GM06990 (cell line): ENCODE data around the gene GMPR2.

ENCODE experiments used
- DNase-seq: peaks from one replicate; pipeline ENCODE4 v3.0.0-alpha.2; 2011; ENCODE audit not compliant: insufficient read length; ENCODE audit errors: extremely low read depth
- H3K27me3 ChIP-seq: replicated peaks from 2 replicates; pipeline ENCODE4 v1.6.0; 2011; ENCODE audit warnings: low read length; ENCODE audit not compliant: control insufficient read depth, insufficient read depth
- H3K36me3 ChIP-seq: 2 replicates; pipeline ENCODE4 v1.5.1; 2011; ENCODE audit warnings: low read length; ENCODE audit not compliant: control insufficient read depth, insufficient read depth
- H3K4me3 ChIP-seq: replicated peaks from 2 replicates; pipeline ENCODE4 v1.5.1; 2011; ENCODE audit warnings: low read depth, mild to moderate bottlenecking, control low read depth, low read length
- CTCF ChIP-seq: IDR thresholded peaks from 2 replicates; pipeline ENCODE4 v1.5.1; 2011; ENCODE audit warnings: low read length, control low read depth, mild to moderate bottlenecking, inconsistent platforms; ENCODE audit not compliant: insufficient read depth, poor library complexity, severe bottlenecking

Gene GMPR2

GRCh38 chr14:24190416-24190815 is 42.3 kb upstream of the GMPR2 start:
- no peak for DNase-seq

GRCh38 chr14:24192933-24193332 is 39.8 kb upstream of the GMPR2 start:
- Histone ChIP-seq H3K4me3 (no peak overlapping the region), H3K27me3 (no peaks in the 10 kb centered on the region), H3K36me3 (peaks cover 8% of the 10 kb centered on the region)
- TF ChIP-seq CTCF: no peak
- no peak for DNase-seq

More at GRCh38 chr14:24190416-24190815, 42.3 kb upstream of the GMPR2 start:
- peaks cover 24% of the 10 kb centered on the region for H3K36me3 ChIP-seq
- H3K27me3 ChIP-seq: no peaks in the 10 kb centered on the region
- H3K4me3 ChIP-seq: no peak overlapping the region
- TF ChIP-seq CTCF: no peak

- H3K27me3 ChIP-seq: no peaks in the 10 kb centered on the region
- no peak for TF ChIP-seq CTCF
- H3K4me3 ChIP-seq: peak overlapping the region; percentile 97
- peaks cover 9% of the 10 kb centered on the region for H3K36me3 ChIP-seq
- no peak for DNase-seq
These were observed 38.4 kb upstream of the GMPR2 start for GRCh38 chr14:24194186-24194872.

- no peak for DNase-seq
- peak overlapping the region; percentile 97 for H3K4me3 ChIP-seq
- H3K27me3 ChIP-seq: no peaks in the 10 kb centered on the region
- peaks cover 10% of the 10 kb centered on the region for H3K36me3 ChIP-seq
- TF ChIP-seq CTCF: no peak
These were observed 37.9 kb upstream of the GMPR2 start for GRCh38 chr14:24194873-24195185.

- H3K27me3 ChIP-seq: no peaks in the 10 kb centered on the region
- H3K4me3 ChIP-seq: peak within 1 kb of the TSS; percentile 97
- TF ChIP-seq CTCF: no peak
- H3K36me3 ChIP-seq: peaks cover 10% of the 10 kb centered on the region
- DNase-seq: peak; percentile 93
These were observed 37.3 kb upstream of the GMPR2 start, which contains the start of gene TM9SF1 for GRCh38 chr14:24195186-24196070. TSS of gene TM9SF1 (minus strand) at chr14:24195441. CDS start at chr14:24195019, 422 bp downstream.
